GM19463 (cell line): ENCODE data around the gene GATA6.

Experiments used
- ATAC-seq: cut with Tn5 transposase; IDR thresholded peaks from one replicate; pipeline ENCODE4 v1.9.1; 2021; ENCODE audit warnings: mild to moderate bottlenecking, moderate library complexity; ENCODE audit not compliant: unreplicated experiment

The GATA6 gene

DNA sequence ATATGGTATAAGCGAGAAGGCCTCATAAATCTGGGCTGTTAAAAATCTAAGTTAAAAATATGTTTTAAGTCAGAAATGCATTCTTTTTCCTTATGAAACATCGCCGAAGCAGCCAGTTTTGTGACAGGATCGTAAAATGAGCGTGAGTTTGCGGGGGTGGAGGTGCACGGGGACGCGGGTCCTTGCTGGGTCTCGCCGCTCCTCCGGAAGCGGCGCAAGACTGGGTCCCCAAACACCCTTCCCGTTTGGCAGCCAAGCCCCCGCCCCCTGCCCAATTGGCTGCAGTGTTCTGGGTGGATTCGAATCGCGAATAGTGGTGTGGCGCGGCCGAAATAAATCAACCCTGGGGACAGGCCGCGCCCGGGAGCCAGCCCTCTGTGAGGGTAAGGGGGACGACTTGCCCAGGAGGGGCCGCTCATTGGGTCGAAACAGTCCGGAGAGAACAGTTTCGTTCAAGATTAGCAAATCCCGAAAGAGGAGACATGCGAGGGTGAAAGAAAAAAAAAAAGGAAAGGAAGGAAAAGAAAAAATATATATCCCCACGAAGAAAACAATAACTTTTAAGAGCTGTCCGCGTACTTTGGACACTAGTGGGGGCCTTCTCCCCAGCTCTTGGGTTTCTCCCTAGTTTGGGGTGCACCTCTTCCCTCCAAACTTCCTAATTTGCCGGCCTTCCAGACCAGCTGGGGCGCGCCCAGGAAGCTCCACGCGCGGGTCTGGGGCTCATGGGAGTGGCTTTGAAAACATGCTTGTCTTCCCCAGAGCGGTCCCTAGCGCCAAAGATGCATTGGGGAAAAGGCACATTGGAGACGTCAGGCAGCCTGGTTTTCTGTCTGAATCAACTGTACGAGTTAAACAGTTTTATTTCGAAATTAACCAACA lies 3.1 kb upstream of the GATA6 start:
- ATAC-seq = no peak

DNA sequence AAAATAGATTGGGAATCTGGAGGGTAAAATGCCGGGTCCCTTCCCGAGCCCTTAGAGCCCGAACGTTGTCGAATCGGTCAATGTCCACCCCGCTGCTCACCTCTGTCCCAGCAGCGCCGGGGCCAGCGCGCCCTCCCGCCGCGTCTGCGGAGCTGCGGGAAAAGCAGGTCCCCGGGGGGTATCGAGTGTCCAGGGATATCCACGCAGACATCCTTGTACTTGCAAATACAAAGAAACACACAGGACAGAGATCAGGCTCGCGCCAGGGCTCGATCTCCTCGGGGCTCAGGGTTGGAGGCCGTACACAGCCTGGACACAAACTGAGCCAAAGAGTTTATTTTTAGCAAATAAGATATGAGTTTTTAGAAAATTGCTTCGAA lies 2.3 kb upstream of the GATA6 start:
- no peak for ATAC-seq

DNA sequence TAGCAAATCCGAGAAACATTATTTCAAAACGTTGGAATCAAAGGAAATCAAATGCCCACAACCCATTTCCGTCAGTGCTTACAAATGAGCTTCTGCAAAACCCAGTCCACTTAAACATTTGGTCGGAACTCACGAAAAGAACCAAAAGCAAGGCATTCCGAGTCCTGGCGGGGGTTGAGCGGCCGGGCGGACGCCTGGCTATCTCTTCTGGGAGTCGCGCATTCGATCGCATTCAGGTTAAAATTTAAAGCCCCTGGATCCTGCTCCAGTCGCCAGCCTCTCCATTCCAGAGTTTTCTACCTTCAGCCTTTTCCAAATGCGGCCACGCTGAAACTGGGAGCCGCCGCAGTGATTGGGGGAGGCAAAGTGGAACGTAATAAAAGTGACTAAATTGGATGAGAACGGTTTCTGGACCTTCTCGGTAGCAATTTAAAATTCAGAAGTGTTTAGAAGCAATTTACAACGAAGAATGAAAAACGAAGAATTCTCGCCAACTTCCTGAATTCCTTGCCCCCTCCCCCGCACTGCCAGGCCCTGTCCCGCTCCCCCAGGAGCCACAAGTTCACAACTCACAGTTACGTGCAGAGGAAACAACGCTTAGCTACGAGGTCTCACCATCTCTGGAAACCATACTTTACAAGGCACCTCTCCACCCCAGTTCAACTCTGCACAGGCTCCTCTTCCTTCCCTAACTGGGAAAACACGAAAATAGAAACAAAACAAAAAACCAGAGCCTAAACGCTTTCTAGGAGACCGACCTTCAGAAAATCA lies 1.7 kb upstream of the GATA6 start:
- ATAC-seq = no peak

DNA sequence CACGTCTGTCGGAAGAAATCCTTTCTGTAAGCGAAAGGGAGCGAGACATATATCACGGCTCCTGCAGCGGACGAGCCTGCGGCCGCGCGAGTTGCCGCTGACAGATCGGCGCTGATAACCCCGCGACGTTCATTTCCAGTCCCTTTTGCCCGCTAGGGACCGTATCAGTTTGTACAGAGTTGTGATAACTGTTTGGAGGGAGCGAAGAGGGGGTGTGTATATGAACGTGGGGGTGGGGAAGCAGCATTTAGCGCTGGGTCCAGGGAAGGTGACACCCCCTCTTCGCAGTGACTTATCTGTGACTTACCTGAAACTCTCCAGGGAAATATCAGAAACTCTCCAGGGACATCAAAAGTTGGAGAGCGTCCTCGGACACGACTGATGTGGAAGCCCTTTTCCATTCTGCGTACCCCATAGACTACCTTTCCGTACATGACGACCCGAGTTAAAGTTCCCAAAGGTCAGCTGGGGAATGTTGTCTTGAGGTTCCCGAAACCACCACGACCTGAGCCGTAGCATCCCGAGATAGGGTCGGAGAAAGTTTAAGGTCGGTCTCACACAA lies 948 bp upstream of the GATA6 start:
- no peak for ATAC-seq

DNA sequence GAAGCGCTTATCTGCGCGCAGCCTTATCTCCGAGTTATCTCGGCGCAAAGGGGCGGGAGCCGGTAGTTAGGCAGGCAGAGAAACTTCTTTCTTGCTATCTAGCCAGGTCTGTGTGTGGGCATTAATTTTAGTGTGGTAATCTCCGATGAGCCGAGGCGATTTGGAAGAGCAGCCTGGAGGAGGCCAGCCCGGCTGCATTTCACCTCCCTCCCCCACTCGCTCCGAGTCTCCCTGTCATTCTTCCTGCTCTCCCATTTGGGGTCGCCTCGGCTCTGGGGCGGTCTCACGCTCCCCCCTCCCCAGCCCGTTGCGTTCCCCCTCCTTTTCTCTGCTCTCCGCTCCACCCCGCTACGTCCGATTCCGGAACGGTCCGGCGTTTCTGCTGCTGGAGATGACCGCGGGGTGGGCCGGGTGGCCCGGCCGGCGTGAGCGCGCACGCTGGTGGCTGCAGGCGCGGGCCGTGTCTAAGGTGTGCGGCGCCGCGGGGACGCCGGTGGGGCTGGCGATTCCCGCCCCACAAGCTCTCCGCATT lies 566 bp downstream of the GATA6 start:
- ATAC-seq = no peak

DNA sequence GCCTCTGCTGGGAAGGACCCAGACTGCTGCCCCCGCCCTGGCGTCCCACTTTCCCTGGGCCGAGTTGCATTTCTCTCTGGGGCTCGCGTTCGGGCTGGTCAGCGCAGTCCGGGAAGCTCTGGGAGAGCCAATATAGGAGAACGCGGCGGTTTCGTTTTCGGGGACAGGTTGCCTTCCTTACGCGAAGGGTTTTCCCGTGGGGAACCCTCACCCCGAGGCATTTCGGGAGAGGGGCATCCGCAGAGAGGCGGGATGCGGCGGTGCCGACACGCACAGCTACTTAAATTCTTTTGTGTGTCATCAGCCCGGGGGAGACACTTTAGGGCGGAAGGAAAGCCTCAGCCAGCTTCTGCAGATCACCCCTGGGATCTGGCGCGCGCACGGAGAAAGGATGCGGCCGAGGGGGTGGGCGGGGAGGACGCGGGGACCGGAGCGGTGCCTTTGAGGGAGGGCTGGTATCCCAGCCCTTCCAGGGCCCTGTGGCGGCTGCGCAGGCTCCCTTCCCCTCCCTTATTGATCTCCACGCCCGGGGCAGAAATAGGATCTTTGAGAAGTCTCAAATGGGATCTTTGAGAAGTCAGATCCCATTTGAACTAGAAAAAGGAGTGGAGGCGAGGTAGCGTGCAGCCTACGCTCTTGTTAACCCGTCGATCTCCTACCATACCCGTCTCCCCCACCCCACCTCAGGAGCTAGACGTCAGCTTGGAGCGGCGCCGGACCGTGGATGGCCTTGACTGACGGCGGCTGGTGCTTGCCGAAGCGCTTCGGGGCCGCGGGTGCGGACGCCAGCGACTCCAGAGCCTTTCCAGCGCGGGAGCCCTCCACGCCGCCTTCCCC lies 1.2 kb downstream of the GATA6 start:
- no peak for ATAC-seq

DNA sequence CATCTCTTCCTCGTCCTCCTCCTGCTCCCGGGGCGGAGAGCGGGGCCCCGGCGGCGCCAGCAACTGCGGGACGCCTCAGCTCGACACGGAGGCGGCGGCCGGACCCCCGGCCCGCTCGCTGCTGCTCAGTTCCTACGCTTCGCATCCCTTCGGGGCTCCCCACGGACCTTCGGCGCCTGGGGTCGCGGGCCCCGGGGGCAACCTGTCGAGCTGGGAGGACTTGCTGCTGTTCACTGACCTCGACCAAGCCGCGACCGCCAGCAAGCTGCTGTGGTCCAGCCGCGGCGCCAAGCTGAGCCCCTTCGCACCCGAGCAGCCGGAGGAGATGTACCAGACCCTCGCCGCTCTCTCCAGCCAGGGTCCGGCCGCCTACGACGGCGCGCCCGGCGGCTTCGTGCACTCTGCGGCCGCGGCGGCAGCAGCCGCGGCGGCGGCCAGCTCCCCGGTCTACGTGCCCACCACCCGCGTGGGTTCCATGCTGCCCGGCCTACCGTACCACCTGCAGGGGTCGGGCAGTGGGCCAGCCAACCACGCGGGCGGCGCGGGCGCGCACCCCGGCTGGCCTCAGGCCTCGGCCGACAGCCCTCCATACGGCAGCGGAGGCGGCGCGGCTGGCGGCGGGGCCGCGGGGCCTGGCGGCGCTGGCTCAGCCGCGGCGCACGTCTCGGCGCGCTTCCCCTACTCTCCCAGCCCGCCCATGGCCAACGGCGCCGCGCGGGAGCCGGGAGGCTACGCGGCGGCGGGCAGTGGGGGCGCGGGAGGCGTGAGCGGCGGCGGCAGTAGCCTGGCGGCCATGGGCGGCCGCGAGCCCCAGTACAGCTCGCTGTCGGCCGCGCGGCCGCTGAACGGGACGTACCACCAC lies 2.1 kb downstream of the GATA6 start:
- no peak for ATAC-seq

DNA sequence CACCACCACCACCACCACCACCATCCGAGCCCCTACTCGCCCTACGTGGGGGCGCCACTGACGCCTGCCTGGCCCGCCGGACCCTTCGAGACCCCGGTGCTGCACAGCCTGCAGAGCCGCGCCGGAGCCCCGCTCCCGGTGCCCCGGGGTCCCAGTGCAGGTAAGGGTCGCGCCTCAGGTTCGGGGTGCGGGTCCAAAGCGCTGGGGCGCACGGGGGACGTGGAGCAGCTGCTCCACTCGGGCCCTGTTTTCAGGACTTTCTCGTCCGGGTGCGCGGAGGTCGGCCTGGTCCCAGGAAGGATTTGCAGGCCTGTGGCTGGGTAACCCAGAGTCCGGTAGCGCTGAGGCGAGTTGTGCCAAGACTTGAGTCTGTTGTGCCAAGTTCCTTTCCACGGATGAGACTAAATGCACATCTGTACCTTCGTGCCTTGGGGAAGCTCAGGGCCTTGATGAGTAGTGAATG lies 2.8 kb downstream of the GATA6 start:
- no peak for ATAC-seq

DNA sequence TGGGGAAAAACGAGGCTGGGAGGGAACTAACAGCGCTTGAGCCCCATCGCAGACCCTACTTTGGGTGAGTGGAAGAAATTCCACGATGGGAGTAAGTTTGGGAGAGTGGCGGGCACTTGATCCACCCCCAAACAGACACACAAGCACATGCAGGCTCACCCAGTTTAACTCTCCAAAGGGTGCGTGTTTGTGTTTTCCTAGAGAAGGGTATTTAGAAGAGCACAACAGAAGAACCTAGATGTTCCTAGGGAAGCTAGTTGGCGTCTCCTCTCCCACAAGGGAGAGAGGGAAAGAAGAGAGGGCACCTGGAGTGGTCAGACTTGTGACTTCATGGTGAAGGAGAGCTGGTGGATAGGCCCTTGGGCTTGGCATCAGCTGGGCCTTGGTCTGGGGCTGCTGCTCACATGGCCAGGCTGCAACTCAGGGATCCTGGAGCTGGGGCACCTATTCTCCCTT lies 3.2 kb downstream of the GATA6 start:
- no peak for ATAC-seq

DNA sequence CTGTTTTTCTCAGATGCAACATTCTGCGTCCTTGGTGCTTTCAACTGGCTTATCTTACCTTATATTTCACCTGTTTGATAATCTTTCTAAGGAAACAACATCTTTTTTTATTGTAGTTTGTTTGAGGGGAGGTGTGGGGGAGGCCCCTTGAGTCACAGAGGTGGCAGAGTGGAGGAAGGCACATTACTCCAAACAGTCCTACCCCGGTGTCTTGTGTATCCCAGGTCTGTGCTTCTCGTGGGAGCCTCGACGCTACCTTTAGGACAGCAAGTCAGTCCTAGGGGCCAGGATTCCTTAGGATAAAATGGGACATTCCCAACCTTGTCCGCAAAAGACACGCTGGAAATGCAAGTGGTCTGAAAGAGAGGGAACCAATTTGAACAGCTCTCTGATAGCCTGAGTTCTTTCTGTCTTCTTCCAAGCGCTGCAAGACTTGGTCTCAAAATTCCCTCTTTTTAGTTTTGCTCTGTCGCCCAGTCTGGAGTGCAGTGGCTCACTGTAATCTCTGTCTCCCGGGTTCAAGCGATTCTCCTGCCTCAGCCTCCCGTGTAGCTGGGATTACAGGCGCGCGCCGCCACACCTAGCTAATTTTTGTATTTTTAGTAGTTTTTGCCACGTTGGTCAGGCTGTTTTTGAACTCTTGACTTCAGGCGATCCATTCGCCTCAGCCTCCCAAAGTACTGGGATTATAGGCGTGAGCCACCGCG lies 4.0 kb downstream of the GATA6 start:
- ATAC-seq = no peak

DNA sequence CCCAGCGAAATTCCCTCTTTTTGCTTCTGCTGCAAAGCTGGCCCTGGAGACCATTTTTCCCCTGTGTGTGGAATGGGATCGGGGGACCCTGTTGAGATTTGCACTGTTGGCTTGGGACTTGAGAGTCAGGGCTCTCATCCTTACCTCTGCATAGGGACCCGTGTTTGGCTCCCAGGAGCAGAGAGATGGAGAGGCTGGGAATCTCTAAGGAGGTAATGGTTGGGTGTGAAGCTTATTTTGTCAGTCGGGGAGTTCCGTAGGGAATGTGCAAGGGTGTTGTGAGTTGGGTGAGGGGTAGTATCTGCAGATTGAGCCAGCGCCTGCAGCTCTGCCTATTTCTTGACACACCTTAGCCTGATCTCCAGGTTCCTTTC lies 4.5 kb downstream of the GATA6 start:
- ATAC-seq = no peak

DNA sequence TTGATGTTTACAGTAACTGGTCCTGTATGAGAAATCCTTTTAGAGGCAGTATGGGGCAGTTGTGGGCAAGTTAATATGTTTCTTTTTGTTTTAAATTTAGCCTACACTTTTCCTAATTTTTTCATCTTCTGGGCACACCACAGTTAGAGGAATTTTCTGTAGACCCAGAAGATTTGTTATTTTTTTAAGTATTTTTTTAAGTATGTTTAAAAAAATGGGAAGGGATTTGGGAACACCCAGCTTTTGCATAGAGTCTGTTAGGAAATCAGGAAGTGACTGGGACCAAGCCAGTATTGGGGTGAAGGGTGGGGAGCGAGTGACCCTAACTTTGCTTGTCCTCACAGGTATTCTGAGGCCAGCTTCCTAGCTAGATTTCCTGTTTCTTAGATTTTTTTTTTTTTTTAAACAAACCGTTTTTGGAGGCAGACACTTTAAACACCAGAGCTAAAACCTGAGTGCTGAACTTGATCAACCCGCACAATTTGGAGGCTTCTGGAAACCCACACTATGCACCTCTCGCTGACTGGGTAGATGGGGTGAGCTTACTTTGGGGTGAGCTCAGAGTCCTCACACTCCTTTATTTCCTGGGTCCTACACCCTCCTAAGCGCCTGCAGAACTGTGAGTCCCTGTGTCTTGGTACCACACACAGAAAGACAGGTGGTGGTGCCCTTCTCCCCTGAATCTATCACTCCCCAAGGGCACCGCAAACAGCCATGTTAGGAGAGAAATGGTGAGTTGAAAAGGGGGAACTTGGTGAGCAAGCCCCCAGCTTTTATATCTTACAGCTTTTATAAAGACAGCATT lies 5.2 kb downstream of the GATA6 start:
- no peak for ATAC-seq

DNA sequence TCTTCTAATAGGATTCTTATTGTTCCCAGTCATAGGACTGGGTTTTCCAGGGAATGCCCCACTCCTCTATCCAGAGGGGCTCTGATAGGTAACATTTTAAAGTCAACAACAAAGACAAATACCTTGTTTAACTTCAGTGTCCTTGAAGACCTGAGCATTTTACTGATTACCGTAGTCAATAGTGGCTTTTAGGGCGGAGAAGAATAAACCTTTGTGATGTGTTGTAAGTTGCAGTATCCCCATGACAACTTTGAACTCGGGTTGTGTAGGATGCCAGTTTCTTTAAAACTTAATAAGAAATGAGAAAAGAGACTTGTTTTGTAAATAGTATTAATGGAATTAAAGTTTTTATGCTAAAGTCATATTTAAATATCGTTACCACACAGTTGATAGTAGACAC lies 6.0 kb downstream of the GATA6 start:
- ATAC-seq = no peak

DNA sequence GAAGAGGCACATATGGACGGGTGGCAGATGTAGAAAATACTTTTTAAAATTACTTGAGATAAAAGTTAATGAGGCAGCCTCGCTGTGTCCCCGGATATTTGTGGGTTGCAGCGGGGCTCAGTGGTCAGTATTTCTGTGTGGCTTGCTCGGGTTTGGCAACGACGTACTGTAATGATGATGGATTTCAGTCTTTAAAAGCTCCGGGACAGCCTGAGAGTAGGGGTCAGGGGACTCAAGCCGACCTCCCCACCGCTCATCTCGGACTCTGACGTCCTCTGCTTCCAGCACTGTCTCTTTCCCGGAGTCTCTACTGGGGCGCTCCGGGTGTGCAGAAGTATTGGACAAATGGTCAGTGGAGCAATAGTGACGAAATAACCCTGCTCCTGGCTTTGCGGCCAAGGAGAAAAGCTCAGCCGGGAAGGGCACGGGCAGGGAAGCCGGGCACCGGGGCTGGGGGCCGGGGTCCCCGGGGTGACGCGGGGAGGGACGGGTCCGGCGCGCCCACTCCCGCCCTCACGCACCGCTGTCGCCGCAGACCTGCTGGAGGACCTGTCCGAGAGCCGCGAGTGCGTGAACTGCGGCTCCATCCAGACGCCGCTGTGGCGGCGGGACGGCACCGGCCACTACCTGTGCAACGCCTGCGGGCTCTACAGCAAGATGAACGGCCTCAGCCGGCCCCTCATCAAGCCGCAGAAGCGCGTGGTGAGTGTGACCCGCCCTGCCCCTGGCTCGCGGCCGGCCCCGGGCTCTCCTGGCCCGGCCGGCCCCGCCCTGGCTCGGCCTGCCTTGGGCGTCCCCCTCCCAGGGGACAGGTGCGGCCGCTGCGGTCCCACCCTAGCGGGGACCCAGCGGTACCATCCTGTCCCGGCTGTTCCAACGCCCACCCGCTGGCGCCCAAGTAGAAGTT lies 7.3 kb downstream of the GATA6 start:
- no peak for ATAC-seq

DNA sequence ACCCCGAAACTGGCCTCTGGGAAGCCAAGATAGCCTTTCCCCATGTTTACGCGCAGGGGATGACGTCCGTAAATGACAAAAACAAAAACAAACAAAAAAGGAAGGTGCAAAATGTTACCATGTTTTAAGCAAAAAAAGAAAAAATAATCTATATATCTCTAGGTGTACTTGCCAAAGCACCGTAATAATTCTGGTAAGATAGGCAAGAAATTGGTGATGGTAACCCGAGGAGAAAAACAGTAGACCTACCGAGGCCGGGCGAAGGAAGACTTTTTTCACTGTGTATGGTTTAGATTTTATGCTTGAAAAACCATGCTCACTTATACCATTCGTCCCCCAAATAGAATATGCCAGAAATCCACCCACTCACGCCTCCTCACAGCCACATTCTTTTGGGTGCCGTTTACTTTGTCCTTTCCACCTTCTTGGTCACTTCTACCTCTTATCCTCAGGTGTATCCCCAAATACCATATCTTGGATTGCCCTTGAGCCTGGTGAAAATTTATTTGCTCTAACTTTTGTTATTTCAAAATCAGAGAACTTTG lies 8.0 kb downstream of the GATA6 start:
- ATAC-seq = no peak

DNA sequence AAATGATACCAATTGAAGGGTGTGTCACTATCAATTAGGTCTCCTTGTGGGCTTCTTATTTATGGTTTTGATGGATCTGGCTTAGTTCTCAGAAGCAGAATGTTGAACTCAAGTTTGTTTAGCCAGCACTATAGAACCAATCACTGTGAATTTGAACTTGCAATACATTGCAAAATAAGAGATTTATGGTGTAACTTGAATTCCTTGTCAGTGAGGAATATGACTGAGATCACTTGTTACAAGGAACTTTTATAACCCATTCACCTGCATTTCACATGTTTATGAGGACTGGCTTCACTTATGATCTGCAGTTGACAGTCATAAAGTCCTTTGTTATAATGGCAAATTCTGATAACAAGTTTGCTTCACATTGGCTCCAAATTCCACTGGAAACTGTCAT lies 9.8 kb downstream of the GATA6 start:
- ATAC-seq = no peak

DNA sequence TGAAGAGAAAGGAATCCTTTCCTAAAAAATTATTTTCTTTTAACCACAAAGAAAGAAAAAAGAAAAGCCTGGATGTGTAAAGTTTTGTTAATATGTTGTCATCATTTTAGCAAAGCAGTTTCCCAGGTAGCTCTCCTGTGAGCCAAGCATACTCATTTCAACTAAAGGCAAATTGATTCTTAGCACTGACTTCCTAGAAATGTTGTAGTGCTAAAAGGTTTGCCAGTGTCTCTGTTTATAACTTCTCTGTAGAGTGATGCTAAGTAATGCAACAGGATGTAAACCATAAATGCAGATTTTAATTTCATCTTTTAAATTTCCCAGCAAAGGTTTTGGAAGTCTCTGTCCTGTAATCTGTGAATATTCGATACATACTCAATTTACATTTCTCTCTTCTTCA lies 10.2 kb downstream of the GATA6 start:
- no peak for ATAC-seq
